SK-N-SH (cell line): ENCODE results near the gene EIPR1.

Experiments
- CTCF ChIP-seq: fragments of 200-600 bp; sonication (generic); IDR thresholded peaks from 2 replicates; pipeline ENCODE4 v1.6.1; 2017; ENCODE audit warnings: antibody characterized with exemption, mild to moderate bottlenecking, moderate library complexity
- EP300 ChIP-seq, 2 experiments: IDR thresholded peaks; 2 replicates each; pipeline versions ENCODE4 v1.4.0 to v1.6.1; 2012; ENCODE audit warnings: borderline replicate concordance in 1 of 2, low read depth in 1 of 2, low read length in 1 of 2
- EZH2phosphoT487 ChIP-seq: fragments of 200-600 bp; sonication (generic); IDR thresholded peaks from 2 replicates; pipeline ENCODE4 v1.6.1; 2017; ENCODE audit warnings: low read depth, mixed run types, mild to moderate bottlenecking, antibody characterized with exemption, moderate library complexity, borderline replicate concordance
- FOXJ3 ChIP-seq: sonication (generic); formaldehyde crosslinking; IDR thresholded peaks from 2 replicates; pipeline ENCODE4 v1.5.1; 2020; ENCODE audit warnings: mild to moderate bottlenecking, missing genetic modification reagents
- GABPA ChIP-seq: IDR thresholded peaks from 2 replicates; pipeline ENCODE4 v1.4.0; 2012; ENCODE audit warnings: low read depth, mild to moderate bottlenecking
- MAX ChIP-seq: IDR thresholded peaks from 2 replicates; pipeline ENCODE4 v1.4.0; 2012; ENCODE audit warnings: low read depth
- NFIC ChIP-seq: IDR thresholded peaks from 2 replicates; pipeline ENCODE4 v1.4.0; 2012; ENCODE audit warnings: borderline replicate concordance
- POLR2AphosphoS5 ChIP-seq: IDR thresholded peaks from 2 replicates; pipeline ENCODE4 v1.6.1; 2012; ENCODE audit warnings: low read depth, low read length
- RFX5 ChIP-seq: IDR thresholded peaks from 2 replicates; pipeline ENCODE4 v1.6.1; 2012; ENCODE audit warnings: mild to moderate bottlenecking, improper control_type of control experiment, low read length
- SMC3 ChIP-seq: IDR thresholded peaks from 2 replicates; pipeline ENCODE4 v1.6.1; 2012; ENCODE audit warnings: low read depth, low read length, improper control_type of control experiment
- TAF1 ChIP-seq: IDR thresholded peaks from 2 replicates; pipeline ENCODE4 v1.6.1; 2012; ENCODE audit warnings: low read depth, mild to moderate bottlenecking, low read length, moderate library complexity, borderline replicate concordance
- USF2 ChIP-seq: fragments of 150-350 bp; IDR thresholded peaks from 2 replicates; pipeline ENCODE4 v1.6.1; 2017; ENCODE audit warnings: antibody characterized with exemption, low read length, low read depth, borderline replicate concordance

GRCh38 chr2:3376821-3377220 is 797 bp downstream of the EIPR1 start:
- TF ChIP-seq CTCF (no peak), EP300 (IDR thresholded peaks at IDR 0.05; ENCODE audit: borderline replicate concordance in 1 of 2, low read depth in 1 of 2, low read length in 1 of 2) (no peak), EZH2phosphoT487 (no peak), MAX (no peak), POLR2AphosphoS5 (no peak), GABPA (no peak), TAF1 (no peak), FOXJ3 (CRISPR knock-in tag) (no peak), SMC3 (no peak), USF2 (no peak), RFX5 (no peak), NFIC (no peak)
